ENCODE measurements around the gene EFCAB6.

Gene EFCAB6

GRCh38 chr22:43567691-43568324, 244.3 kb downstream of the EFCAB6 start:
- no peak for TF ChIP-seq CTCF (IDR thresholded peaks at IDR 0.05; ENCODE audit: insufficient read depth, low read depth, low read length, missing control alignments)
- no peak overlapping the region for H3K4me3 ChIP-seq (ENCODE audit: low read depth, low read length)
- no peak for DNase-seq (ENCODE audit: low read depth)

GRCh38 chr22:43566561-43567332, 245.4 kb downstream of the EFCAB6 start:
- DNase-seq (ENCODE audit: low read depth), result no peak
- H3K4me3 ChIP-seq (ENCODE audit: low read depth, low read length), result no peak overlapping the region
- TF ChIP-seq CTCF (IDR thresholded peaks at IDR 0.05; ENCODE audit: insufficient read depth, low read depth, low read length, missing control alignments), result no peak

- H3K4me3 ChIP-seq (ENCODE audit: low read depth, low read length), result no peak overlapping the region
- no peak for TF ChIP-seq CTCF (IDR thresholded peaks at IDR 0.05; ENCODE audit: insufficient read depth, low read depth, low read length, missing control alignments)
- no peak for DNase-seq (ENCODE audit: low read depth)
Observed at GRCh38 chr22:43566021-43566420, 246.1 kb downstream of the EFCAB6 start.

- no peak overlapping the region for H3K4me3 ChIP-seq (ENCODE audit: low read depth, low read length)
- TF ChIP-seq CTCF (IDR thresholded peaks at IDR 0.05; ENCODE audit: insufficient read depth, low read depth, low read length, missing control alignments), result no peak
- no peak for DNase-seq (ENCODE audit: low read depth)
Observed at GRCh38 chr22:43564859-43565258, 247.2 kb downstream of the EFCAB6 start.

- no peak for TF ChIP-seq CTCF (IDR thresholded peaks at IDR 0.05; ENCODE audit: insufficient read depth, low read depth, low read length, missing control alignments)
- no peak for DNase-seq (ENCODE audit: low read depth)
- no peak overlapping the region for H3K4me3 ChIP-seq (ENCODE audit: low read depth, low read length)
Observed at GRCh38 chr22:43563571-43563970, 248.5 kb downstream of the EFCAB6 start.

- no peak for DNase-seq (ENCODE audit: low read depth)
- no peak overlapping the region for H3K4me3 ChIP-seq (ENCODE audit: low read depth, low read length)
- no peak for TF ChIP-seq CTCF (IDR thresholded peaks at IDR 0.05; ENCODE audit: insufficient read depth, low read depth, low read length, missing control alignments)
Observed at GRCh38 chr22:43562843-43563242, 249.3 kb downstream of the EFCAB6 start.
